Activated naive CD8-positive, alpha-beta T cell treated with anti-CD3 and anti-CD28 coated beads, Interleukin-2, amount 50 U/mL, for 24 hours (primary cell): ENCODE results near the gene CIROP.
A peak's percentile ranks its signal among the peaks of the same experiment; 100 is the strongest.

Experiments used
- ATAC-seq: fragments of 150-1000 bp; cut with Tn5 transposase; one replicate; pipeline ENCODE4 v1.10.0; 2021
- DNase-seq: peaks from one replicate; pipeline ENCODE4 v3.0.0; 2021
- H3K27ac Mint-ChIP-seq: one replicate; pipeline ENCODE4 v1.8.0; 2021; ENCODE audit warnings: mild to moderate bottlenecking, mixed read lengths
- H3K27me3 Mint-ChIP-seq: one replicate; pipeline ENCODE4 v1.8.0; 2021; ENCODE audit warnings: mixed read lengths
- H3K36me3 Mint-ChIP-seq: one replicate; pipeline ENCODE4 v1.8.0; 2021; ENCODE audit warnings: low read depth, mixed read lengths
- H3K4me1 Mint-ChIP-seq: one replicate; pipeline ENCODE4 v1.8.0; 2021; ENCODE audit warnings: mixed read lengths
- H3K4me3 Mint-ChIP-seq: one replicate; pipeline ENCODE4 v1.8.0; 2021; ENCODE audit warnings: mild to moderate bottlenecking, moderate library complexity, mixed read lengths
- H3K9me3 Mint-ChIP-seq: one replicate; pipeline ENCODE4 v1.8.0; 2021; ENCODE audit warnings: mixed read lengths

Gene CIROP

GRCh38 chr14:23124337-23124954 lies 19.7 kb upstream of the CIROP start:
- no peak for ATAC-seq
- Mint-ChIP-seq H3K4me1 (peaks cover 20% of the 10 kb centered on the region), H3K27ac (no peak overlapping the region)

GRCh38 chr14:23123419-23123818 lies 18.6 kb upstream of the CIROP start:
- no peak for ATAC-seq
- no peaks in the 10 kb centered on the region for H3K9me3 Mint-ChIP-seq
- no peak overlapping the region for H3K4me3 Mint-ChIP-seq
- no peak for DNase-seq
- no peaks in the 10 kb centered on the region for H3K27me3 Mint-ChIP-seq
- H3K27ac Mint-ChIP-seq = no peak overlapping the region
- H3K4me1 Mint-ChIP-seq = peaks cover 27% of the 10 kb centered on the region
- H3K36me3 Mint-ChIP-seq = no peaks in the 10 kb centered on the region

More at GRCh38 chr14:23124337-23124954, 19.7 kb upstream of the CIROP start:
- Mint-ChIP-seq H3K9me3 (no peaks in the 10 kb centered on the region), H3K4me3 (no peak overlapping the region), H3K27me3 (no peaks in the 10 kb centered on the region), H3K36me3 (no peaks in the 10 kb centered on the region)
- DNase-seq = no peak

GRCh38 chr14:23122086-23122485 lies 17.3 kb upstream of the CIROP start:
- no peak overlapping the region for H3K4me3 Mint-ChIP-seq
- no peaks in the 10 kb centered on the region for H3K9me3 Mint-ChIP-seq
- no peak overlapping the region for H3K27ac Mint-ChIP-seq
- no peak for ATAC-seq
- H3K4me1 Mint-ChIP-seq = peaks cover 32% of the 10 kb centered on the region
- DNase-seq = no peak
- no peaks in the 10 kb centered on the region for H3K36me3 Mint-ChIP-seq
- no peaks in the 10 kb centered on the region for H3K27me3 Mint-ChIP-seq

- Mint-ChIP-seq H3K4me1 (peaks cover 32% of the 10 kb centered on the region), H3K4me3 (peak overlapping the region; percentile 46), H3K9me3 (no peaks in the 10 kb centered on the region), H3K27me3 (no peaks in the 10 kb centered on the region), H3K27ac (peak overlapping the region; percentile 56), H3K36me3 (no peaks in the 10 kb centered on the region)
- DNase-seq (no peak), ATAC-seq (no peak)
Observed at GRCh38 chr14:23121361-23121771, 16.6 kb upstream of the CIROP start.

- no peaks in the 10 kb centered on the region for H3K27me3 Mint-ChIP-seq
- H3K27ac Mint-ChIP-seq = peak overlapping the region; percentile 56
- DNase-seq (peak; percentile 87), ATAC-seq (peak; percentile 83)
- H3K36me3 Mint-ChIP-seq = no peaks in the 10 kb centered on the region
- no peaks in the 10 kb centered on the region for H3K9me3 Mint-ChIP-seq
- H3K4me1 Mint-ChIP-seq = peaks cover 32% of the 10 kb centered on the region
- H3K4me3 Mint-ChIP-seq = peak overlapping the region; percentile 46
Observed at GRCh38 chr14:23120541-23121251, 15.9 kb upstream of the CIROP start.

GRCh38 chr14:23119363-23120327 lies 14.9 kb upstream of the CIROP start:
- Mint-ChIP-seq H3K36me3 (no peaks in the 10 kb centered on the region), H3K9me3 (no peaks in the 10 kb centered on the region), H3K27me3 (peaks cover 3% of the 10 kb centered on the region), H3K4me1 (peaks cover 35% of the 10 kb centered on the region), H3K4me3 (peak overlapping the region; percentile 47), H3K27ac (peak overlapping the region; percentile 70)
- ATAC-seq (no peak), DNase-seq (peak; percentile 27)

GRCh38 chr14:23118506-23119362 lies 13.9 kb upstream of the CIROP start, which contains the start of gene CEBPE:
TSS of gene CEBPE (minus strand) at chr14:23119255. CDS start at chr14:23119091, 164 bp downstream.
- no peaks in the 10 kb centered on the region for H3K36me3 Mint-ChIP-seq

GRCh38 chr14:23117371-23118020 lies 12.7 kb upstream of the CIROP start:
- no peak overlapping the region for H3K4me3 Mint-ChIP-seq

More at GRCh38 chr14:23118506-23119362, 13.9 kb upstream of the CIROP start, which contains the start of gene CEBPE:
- peaks cover 6% of the 10 kb centered on the region for H3K27me3 Mint-ChIP-seq
- no peak for DNase-seq
- peak within 1 kb of the TSS; percentile 47 for H3K4me3 Mint-ChIP-seq
- peaks cover 35% of the 10 kb centered on the region for H3K4me1 Mint-ChIP-seq
- H3K9me3 Mint-ChIP-seq = no peaks in the 10 kb centered on the region
- ATAC-seq = no peak
- peak within 1 kb of the TSS; percentile 70 for H3K27ac Mint-ChIP-seq

GRCh38 chr14:23115918-23116317 lies 11.1 kb upstream of the CIROP start:
- Mint-ChIP-seq H3K4me3 (no peak overlapping the region), H3K9me3 (no peaks in the 10 kb centered on the region), H3K27ac (no peak overlapping the region), H3K36me3 (no peaks in the 10 kb centered on the region), H3K4me1 (peaks cover 28% of the 10 kb centered on the region), H3K27me3 (peaks cover 6% of the 10 kb centered on the region)
- ATAC-seq (no peak), DNase-seq (no peak)

More at GRCh38 chr14:23117371-23118020, 12.7 kb upstream of the CIROP start:
- Mint-ChIP-seq H3K27me3 (peaks cover 6% of the 10 kb centered on the region), H3K27ac (no peak overlapping the region), H3K9me3 (no peaks in the 10 kb centered on the region), H3K4me1 (peaks cover 35% of the 10 kb centered on the region), H3K36me3 (no peaks in the 10 kb centered on the region)
- ATAC-seq (no peak), DNase-seq (no peak)

- Mint-ChIP-seq H3K4me3 (no peak overlapping the region), H3K27ac (no peak overlapping the region), H3K27me3 (peaks cover 6% of the 10 kb centered on the region), H3K4me1 (peaks cover 21% of the 10 kb centered on the region), H3K36me3 (no peaks in the 10 kb centered on the region), H3K9me3 (no peaks in the 10 kb centered on the region)
- no peak for DNase-seq
- no peak for ATAC-seq
Observed at GRCh38 chr14:23115039-23115731, 10.4 kb upstream of the CIROP start.

- no peak for ATAC-seq
- Mint-ChIP-seq H3K27me3 (peaks cover 6% of the 10 kb centered on the region), H3K9me3 (no peaks in the 10 kb centered on the region), H3K27ac (peak overlapping the region; percentile 47), H3K4me3 (no peak overlapping the region), H3K4me1 (peaks cover 17% of the 10 kb centered on the region), H3K36me3 (no peaks in the 10 kb centered on the region)
- no peak for DNase-seq
Observed at GRCh38 chr14:23114669-23115038, 9.9 kb upstream of the CIROP start.

- ATAC-seq (no peak), DNase-seq (no peak)
- no peaks in the 10 kb centered on the region for H3K36me3 Mint-ChIP-seq
- H3K27ac Mint-ChIP-seq = peak overlapping the region; percentile 47
- H3K27me3 Mint-ChIP-seq = peaks cover 6% of the 10 kb centered on the region
- no peaks in the 10 kb centered on the region for H3K9me3 Mint-ChIP-seq
- H3K4me3 Mint-ChIP-seq = no peak overlapping the region
- peaks cover 11% of the 10 kb centered on the region for H3K4me1 Mint-ChIP-seq
Observed at GRCh38 chr14:23114120-23114458, 9.3 kb upstream of the CIROP start.
